A549 (cell line): ENCODE data around the gene SLC9A1. TPM values are rescaled to one million over a fixed set of nuclear protein-coding genes. Genes with fewer than 3 reads are reported as not detected.

Source experiments
- ATAC-seq, 2 experiments: fragments of 200-7000 bp in 1 of 2; fragments of >200 bp in 1 of 2; cut with Nextera tagmentation in 1 of 2; cut with Tn5 transposase in 1 of 2; 3 replicates each; pipeline versions ENCODE4 v1.8.0 to v1.9.1; 2018 to 2020; ENCODE audit warnings: mild to moderate bottlenecking in 1 of 2, moderate library complexity in 1 of 2
- CTCF ChIA-PET: fragments of 300-600 bp; sonication (Branson Sonifier 250); formaldehyde crosslinking; extraction: SDS; loops from one replicate; lab custom pipeline; 2021; ENCODE audit warnings: antibody characterized with exemption, inconsistent platforms; lab: Yijun Ruan, JAX
- POLR2A ChIA-PET: fragments of 350-600 bp; formaldehyde crosslinking; extraction: SDS; loops from one replicate; lab custom pipeline; 2021; ENCODE audit warnings: antibody characterized with exemption, inconsistent platforms; lab: Yijun Ruan, JAX
- DNase-seq, 2 experiments: peaks; one replicate each; pipeline versions ENCODE4 v3.0.0 to v3.0.0-alpha.2; 2011 to 2016; ENCODE audit warnings: low read depth in 1 of 2, low spot score in 1 of 2
- FAIRE-seq: peaks from 2 replicates; lab custom pipeline; 2011; peaks lifted over from hg19 to GRCh38; lab: Jason Lieb, UNC
- H3K27ac ChIP-seq, 2 experiments: fragments of >200 bp; sonication (Bioruptor Twin); formaldehyde crosslinking; 3 replicates each; pipeline ENCODE4 v1.5.1; 2016 to 2017
- H3K4me1 ChIP-seq: fragments of >200 bp; sonication (Bioruptor Twin); formaldehyde crosslinking; 3 replicates; pipeline ENCODE4 v1.6.1; 2016
- H3K4me2 ChIP-seq: fragments of >200 bp; sonication (Bioruptor Twin); formaldehyde crosslinking; 3 replicates; pipeline ENCODE4 v1.6.1; 2016
- H3K4me3 ChIP-seq: fragments of >200 bp; sonication (Bioruptor Twin); formaldehyde crosslinking; 3 replicates; pipeline ENCODE4 v1.5.1; 2016
- H3K9me3 ChIP-seq: fragments of >200 bp; sonication (Bioruptor Twin); formaldehyde crosslinking; 3 replicates; pipeline ENCODE4 v1.6.1; 2016
- BHLHE40 ChIP-seq: IDR thresholded peaks from 2 replicates; pipeline ENCODE4 v1.6.1; 2012; ENCODE audit warnings: low read depth, low read length, inconsistent platforms
- CBX2 ChIP-seq: fragments of 200-600 bp; sonication (generic); IDR thresholded peaks from 2 replicates; pipeline ENCODE4 v1.6.1; 2016; ENCODE audit warnings: low read depth, mild to moderate bottlenecking, borderline replicate concordance
- CBX8 ChIP-seq: fragments of 200-600 bp; sonication (generic); IDR thresholded peaks from 2 replicates; pipeline ENCODE4 v1.6.1; 2016
- EHF ChIP-seq: fragments of 250-450 bp; sonication (Bioruptor Pico); IDR thresholded peaks from 2 replicates; pipeline ENCODE4 v1.5.0; 2020; ENCODE audit warnings: mild to moderate bottlenecking
- EHMT2 ChIP-seq: fragments of 200-600 bp; sonication (generic); IDR thresholded peaks from 2 replicates; pipeline ENCODE4 v1.6.1; 2016; ENCODE audit warnings: antibody characterized with exemption, low read depth, mild to moderate bottlenecking, moderate library complexity
- FOSL2 ChIP-seq, 2 experiments: fragments of 450-650 bp in 1 of 2; fragments of >200 bp in 1 of 2; sonication (Bioruptor Twin) in 1 of 2; formaldehyde crosslinking; IDR thresholded peaks; 2 replicates each; pipeline versions ENCODE4 v1.5.0 to v1.6.1; 2016 to 2020; ENCODE audit warnings: mild to moderate bottlenecking in 1 of 2, moderate library complexity in 1 of 2
- HDAC2 ChIP-seq: fragments of 200-600 bp; sonication (generic); IDR thresholded peaks from 2 replicates; pipeline ENCODE4 v1.6.1; 2016
- HMGXB4 ChIP-seq: fragments of 250-450 bp; sonication (Bioruptor Pico); IDR thresholded peaks from 2 replicates; pipeline ENCODE4 v1.5.0; 2021; ENCODE audit warnings: mild to moderate bottlenecking, moderate library complexity, borderline replicate concordance
- HOXB13 ChIP-seq: fragments of 250-450 bp; sonication (Bioruptor Pico); IDR thresholded peaks from 2 replicates; pipeline ENCODE4 v1.5.0; 2020; ENCODE audit warnings: low read depth, mild to moderate bottlenecking, moderate library complexity
- JUNB ChIP-seq: fragments of >200 bp; sonication (Bioruptor Twin); formaldehyde crosslinking; IDR thresholded peaks from 2 replicates; pipeline ENCODE4 v1.6.1; 2016
- MYC ChIP-seq: IDR thresholded peaks from 2 replicates; pipeline ENCODE4 v1.6.1; 2012; ENCODE audit warnings: mild to moderate bottlenecking, inconsistent platforms, low read length, improper control_type of control experiment, borderline replicate concordance
- NFE2L2 ChIP-seq: fragments of 150-350 bp; conservative IDR thresholded peaks from 2 replicates; pipeline ENCODE4 v1.6.1; 2014; ENCODE audit warnings: low read length
- NPAS2 ChIP-seq: fragments of 250-450 bp; sonication (Bioruptor Pico); IDR thresholded peaks from 2 replicates; pipeline ENCODE4 v1.8.0; 2022; ENCODE audit warnings: mild to moderate bottlenecking, moderate library complexity, borderline replicate concordance
- NR3C1 ChIP-seq: fragments of >200 bp; sonication (Bioruptor Twin); formaldehyde crosslinking; IDR thresholded peaks from 3 replicates; pipeline ENCODE4 v1.6.1; 2017
- PBX3 ChIP-seq: IDR thresholded peaks from 2 replicates; pipeline ENCODE4 v1.6.1; 2012
- RCOR1 ChIP-seq: fragments of 150-350 bp; IDR thresholded peaks from 2 replicates; pipeline ENCODE4 v1.6.1; 2014; ENCODE audit warnings: antibody characterized with exemption, low read length, low read depth
- RNF2 ChIP-seq: fragments of 200-600 bp; sonication (generic); IDR thresholded peaks from 2 replicates; pipeline ENCODE4 v1.6.1; 2016; ENCODE audit warnings: low read depth, mild to moderate bottlenecking, antibody characterized with exemption, moderate library complexity, borderline replicate concordance
- SMC3 ChIP-seq: fragments of >200 bp; sonication (Bioruptor Twin); formaldehyde crosslinking; IDR thresholded peaks from 3 replicates; pipeline ENCODE4 v1.6.1; 2018; ENCODE audit warnings: inconsistent platforms
- SREBF2 ChIP-seq: fragments of 450-650 bp; IDR thresholded peaks from 2 replicates; pipeline ENCODE4 v1.6.1; 2014; ENCODE audit warnings: mild to moderate bottlenecking, moderate library complexity
- USF2 ChIP-seq: fragments of 450-650 bp; IDR thresholded peaks from 2 replicates; pipeline ENCODE4 v1.6.1; 2014; ENCODE audit warnings: antibody characterized with exemption
- ZNF302 ChIP-seq: fragments of 250-450 bp; sonication (Bioruptor Pico); IDR thresholded peaks from 2 replicates; pipeline ENCODE4 v1.9.0; 2021; ENCODE audit warnings: inconsistent platforms, mild to moderate bottlenecking, moderate library complexity
- ZSCAN20 ChIP-seq: fragments of 250-450 bp; sonication (Bioruptor Pico); IDR thresholded peaks from 2 replicates; pipeline ENCODE4 v1.8.0; 2022; ENCODE audit warnings: mild to moderate bottlenecking, moderate library complexity
- WGBS: methylation state at CpG from one replicate; pipeline ENCODE4 v1.1.6; 2017; ENCODE audit errors: missing lambda C conversion rate; 5-methylcytosine and 5-hydroxymethylcytosine counted together
- polyA plus RNA-seq, 4 experiments: library from polyadenylated mRNA; depleted of rRNA in 3 of 4; stranded (reverse); fragments of >200 nt; fragmentation: RNase III in 1 of 4; extraction: RNeasy Plus Mini Kit Qiagen cat#74134 plus additional on column Dnase treatment in 1 of 4; gene quantifications; 2 replicates in 3 of 4; 3 replicates in 1 of 4; pipeline ENCODE4 v1.2.3, GENCODE V29; 2011 to 2017

The SLC9A1 gene
- polyA plus RNA-seq, 2 of the 4 experiments (the other 2 are of a cell fraction) = 7.4 to 8.0 TPM

- Histone ChIP-seq H3K4me2 (no peak overlapping the region), H3K4me1 (peaks cover 12% of the 10 kb centered on the region), H3K27ac (no peak overlapping the region), H3K9me3 (no peaks in the 10 kb centered on the region), H3K4me3 (no peak overlapping the region)
- CTCF ChIA-PET = interaction anchor here (1.3 to 11.9 kb wide), 3 partner anchors 9 to 26 kb away, joined by 3 to 80 read pairs (median 5); no protein-coding TSS in a partner anchor
- DNase-seq = no peak
- 86% methylated on average over 4 of the region's 8 CpGs for WGBS
- TF ChIP-seq ZSCAN20 (no peak), FOSL2 (IDR thresholded peaks at IDR 0.05) (no peak), FOSL2 (CRISPR knock-in tag; IDR thresholded peaks at IDR 0.05) (no peak), HDAC2 (no peak), NFE2L2 (no peak), MYC (no peak), NR3C1 (no peak), HOXB13 (CRISPR knock-in tag) (no peak), CBX8 (no peak), RNF2 (no peak), ZNF302 (CRISPR knock-in tag) (no peak), USF2 (no peak), SREBF2 (no peak), PBX3 (no peak)
- no peak for FAIRE-seq
- ATAC-seq = peak; percentile 31 to 39; a peak in 3 of 6 replicates
- POLR2A ChIA-PET = no interaction called here
Observed at GRCh38 chr1:27071049-27071416, 83.9 kb downstream of the SLC9A1 start.

GRCh38 chr1:27070390-27071048 is 84.4 kb downstream of the SLC9A1 start:
- no peak for TF ChIP-seq RCOR1
- 0 out of 2 replicates have a peak, but pooled peaks have one; percentile 4 for TF ChIP-seq USF2
- 68% methylated on average over 8 of the region's 12 CpGs for WGBS
- H3K9me3 ChIP-seq = no peaks in the 10 kb centered on the region
- DNase-seq = no peak
- CTCF ChIA-PET = interaction anchor here (0.9 to 11.9 kb wide), 5 partner anchors 9 to 32 kb away, joined by 3 to 80 read pairs (median 4); no protein-coding TSS in a partner anchor
- peak in 1 of 2 experiments; percentile 53; a peak in 2 of 6 replicates for ATAC-seq
- H3K27ac ChIP-seq = no peak overlapping the region
- H3K4me3 ChIP-seq = no peak overlapping the region
- H3K4me2 ChIP-seq = no peak overlapping the region
- no peak for FAIRE-seq
- H3K4me1 ChIP-seq = peaks cover 12% of the 10 kb centered on the region
- POLR2A ChIA-PET = no interaction called here

- TF ChIP-seq SREBF2 = no peak
Observed at GRCh38 chr1:27068922-27069321, 86.0 kb downstream of the SLC9A1 start.

GRCh38 chr1:27065999-27066630 is 88.8 kb downstream of the SLC9A1 start:
- ATAC-seq (no peak), FAIRE-seq (no peak), DNase-seq (no peak)
- no peak overlapping the region for H3K4me2 ChIP-seq
- H3K9me3 ChIP-seq = no peaks in the 10 kb centered on the region
- WGBS = 93% methylated on average over 5 of the region's 5 CpGs
- no peak overlapping the region for H3K4me3 ChIP-seq
- no peak overlapping the region for H3K27ac ChIP-seq
- no peaks in the 10 kb centered on the region for H3K4me1 ChIP-seq
- ChIA-PET POLR2A (no interaction called here), CTCF (interaction anchor here (0.6 to 1.4 kb wide), 3 partner anchors 14 to 37 kb away, joined by 3 to 4 read pairs (median 4); no protein-coding TSS in a partner anchor)
- no peak for TF ChIP-seq CBX2
- TF ChIP-seq EHF = no peak
- no peak for TF ChIP-seq RNF2
- TF ChIP-seq JUNB = no peak
- TF ChIP-seq BHLHE40 = no peak
- no peak for TF ChIP-seq HMGXB4
- TF ChIP-seq SMC3 = no peak
- no peak for TF ChIP-seq NPAS2
- TF ChIP-seq EHMT2 = no peak

More at GRCh38 chr1:27068922-27069321, 86.0 kb downstream of the SLC9A1 start:
- Histone ChIP-seq H3K9me3 (no peaks in the 10 kb centered on the region), H3K4me3 (no peak overlapping the region), H3K4me1 (peaks cover 3% of the 10 kb centered on the region), H3K4me2 (no peak overlapping the region), H3K27ac (no peak overlapping the region)
- POLR2A ChIA-PET = no interaction called here
- ATAC-seq = no peak
- WGBS = 77% methylated on average over 4 of the region's 4 CpGs
- CTCF ChIA-PET = interaction anchor here (2.0 to 11.9 kb wide), 2 partner anchors 24 to 28 kb away, joined by 9 to 80 read pairs; no protein-coding TSS in a partner anchor
- no peak for DNase-seq
- no peak for FAIRE-seq
